ENCODE results near the gene TBC1D7. TPM values are rescaled to one million over a fixed set of nuclear protein-coding genes. Genes with fewer than 3 reads are reported as not detected.

The TBC1D7 gene
- polyA plus RNA-seq, 1 donor from 2014 or later = 67.9 TPM

- Histone ChIP-seq H3K9me3 (ENCODE audit: low read length) (no peaks in the 10 kb centered on the region), H2AFZ (ENCODE audit: low read depth, low read length) (no peak overlapping the region), H3K4me2 (ENCODE audit: low read length) (no peak overlapping the region), H3K4me3 (ENCODE audit: low read length) (no peak overlapping the region), H3K36me3 (ENCODE audit: insufficient read depth, low read length) (peaks cover 20% of the 10 kb centered on the region), H3K79me2 (replicated peaks; ENCODE audit: insufficient read depth, low read length) (no peaks in the 10 kb centered on the region), H3K27ac (ENCODE audit: low read length) (no peak overlapping the region), H3F3A (ENCODE audit: insufficient read depth, low read length, poor library complexity, severe bottlenecking) (no peaks in the 10 kb centered on the region), H4K20me1 (ENCODE audit: insufficient read depth) (no peaks in the 10 kb centered on the region), H3K27me3 (ENCODE audit: insufficient read depth, low read depth, low read length) (no peaks in the 10 kb centered on the region), H3K9ac (ENCODE audit: low read length) (no peak overlapping the region), H3K9me2 (ENCODE audit: insufficient read depth, low read length) (no peaks in the 10 kb centered on the region)
- TF ChIP-seq RAD21 (conservative IDR thresholded peaks at IDR 0.05) = no peak
- no peak for TF ChIP-seq EP300 (conservative IDR thresholded peaks at IDR 0.05; ENCODE audit: poor library complexity, severe bottlenecking)
- no peak for TF ChIP-seq CTCF (IDR thresholded peaks at IDR 0.05; ENCODE audit: poor library complexity, severe bottlenecking)
- no peak for TF ChIP-seq REST (IDR thresholded peaks at IDR 0.05; ENCODE audit: borderline replicate concordance)
- TF ChIP-seq MXI1 (conservative IDR thresholded peaks at IDR 0.05; ENCODE audit: poor library complexity, severe bottlenecking) = no peak
- no peak for TF ChIP-seq EZH2 (IDR thresholded peaks at IDR 0.05; ENCODE audit: borderline replicate concordance, insufficient read depth, low read length, poor library complexity, severe bottlenecking)
- no peak for TF ChIP-seq SMC3 (conservative IDR thresholded peaks at IDR 0.05; ENCODE audit: poor library complexity)
- no peak for TF ChIP-seq POLR2AphosphoS5 (IDR thresholded peaks at IDR 0.05)
- TF ChIP-seq TAF1 (IDR thresholded peaks at IDR 0.05; ENCODE audit: low read depth) = no peak
Observed at GRCh38 chr6:13319891-13320564, 8.3 kb downstream of the TBC1D7 start.

- Histone ChIP-seq H3K4me3 (ENCODE audit: low read length) (no peak overlapping the region), H3F3A (ENCODE audit: insufficient read depth, low read length, poor library complexity, severe bottlenecking) (no peaks in the 10 kb centered on the region), H3K36me3 (ENCODE audit: insufficient read depth, low read length) (peaks cover 20% of the 10 kb centered on the region), H3K9ac (ENCODE audit: low read length) (no peak overlapping the region), H3K9me2 (ENCODE audit: insufficient read depth, low read length) (no peaks in the 10 kb centered on the region), H3K9me3 (ENCODE audit: low read length) (no peaks in the 10 kb centered on the region), H3K27ac (ENCODE audit: low read length) (no peak overlapping the region), H2AFZ (ENCODE audit: low read depth, low read length) (no peak overlapping the region), H3K79me2 (replicated peaks; ENCODE audit: insufficient read depth, low read length) (no peaks in the 10 kb centered on the region), H3K4me2 (ENCODE audit: low read length) (no peak overlapping the region), H3K27me3 (ENCODE audit: insufficient read depth, low read depth, low read length) (no peaks in the 10 kb centered on the region), H4K20me1 (ENCODE audit: insufficient read depth) (no peaks in the 10 kb centered on the region)
- TF ChIP-seq CTCF (IDR thresholded peaks at IDR 0.05; ENCODE audit: poor library complexity, severe bottlenecking) (no peak), REST (IDR thresholded peaks at IDR 0.05; ENCODE audit: borderline replicate concordance) (no peak), SMC3 (conservative IDR thresholded peaks at IDR 0.05; ENCODE audit: poor library complexity) (no peak), EZH2 (IDR thresholded peaks at IDR 0.05; ENCODE audit: borderline replicate concordance, insufficient read depth, low read length, poor library complexity, severe bottlenecking) (no peak), POLR2AphosphoS5 (IDR thresholded peaks at IDR 0.05) (no peak), MXI1 (conservative IDR thresholded peaks at IDR 0.05; ENCODE audit: poor library complexity, severe bottlenecking) (no peak), RAD21 (conservative IDR thresholded peaks at IDR 0.05) (no peak), EP300 (conservative IDR thresholded peaks at IDR 0.05; ENCODE audit: poor library complexity, severe bottlenecking) (no peak), TAF1 (IDR thresholded peaks at IDR 0.05; ENCODE audit: low read depth) (no peak)
Observed at GRCh38 chr6:13318821-13319220, 9.5 kb downstream of the TBC1D7 start.
